ENCODE measurements around the gene LYPD3.
A peak's percentile ranks its signal among the peaks of the same experiment; 100 is the strongest.

The LYPD3 gene

GRCh38 chr19:43468354-43469159, 3.1 kb upstream of the LYPD3 start:
- H3K27me3 ChIP-seq (ENCODE audit: control insufficient read depth, insufficient read depth, low read length): peaks cover 20% of the 10 kb centered on the region
- H3K36me3 ChIP-seq (ENCODE audit: control insufficient read depth, insufficient read depth, low read length): no peaks in the 10 kb centered on the region
- H3K9ac ChIP-seq (ENCODE audit: low read depth, low read length): no peak overlapping the region
- H3K4me1 ChIP-seq (ENCODE audit: control insufficient read depth, insufficient read depth, low read length): peaks cover 5% of the 10 kb centered on the region
- H3K9me3 ChIP-seq (ENCODE audit: control insufficient read depth, insufficient read depth, low read length): no peaks in the 10 kb centered on the region
- H3K4me3 ChIP-seq (ENCODE audit: low read depth, low read length): no peak overlapping the region

- peaks cover 17% of the 10 kb centered on the region for H3K27me3 ChIP-seq (ENCODE audit: control insufficient read depth, insufficient read depth, low read length)
- H3K36me3 ChIP-seq (ENCODE audit: control insufficient read depth, insufficient read depth, low read length): no peaks in the 10 kb centered on the region
- peaks cover 5% of the 10 kb centered on the region for H3K4me1 ChIP-seq (ENCODE audit: control insufficient read depth, insufficient read depth, low read length)
- H3K4me3 ChIP-seq (ENCODE audit: low read depth, low read length): no peak overlapping the region
- H3K9me3 ChIP-seq (ENCODE audit: control insufficient read depth, insufficient read depth, low read length): no peaks in the 10 kb centered on the region
- H3K9ac ChIP-seq (ENCODE audit: low read depth, low read length): no peak overlapping the region
Observed at GRCh38 chr19:43467730-43468129, 2.3 kb upstream of the LYPD3 start.

- Histone ChIP-seq H3K9me3 (ENCODE audit: control insufficient read depth, insufficient read depth, low read length) (no peaks in the 10 kb centered on the region), H3K4me3 (ENCODE audit: low read depth, low read length) (no peak overlapping the region), H3K36me3 (ENCODE audit: control insufficient read depth, insufficient read depth, low read length) (no peaks in the 10 kb centered on the region), H3K4me1 (ENCODE audit: control insufficient read depth, insufficient read depth, low read length) (peaks cover 5% of the 10 kb centered on the region), H3K9ac (ENCODE audit: low read depth, low read length) (no peak overlapping the region), H3K27me3 (ENCODE audit: control insufficient read depth, insufficient read depth, low read length) (peaks cover 17% of the 10 kb centered on the region)
Observed at GRCh38 chr19:43467276-43467675, 1.9 kb upstream of the LYPD3 start.

GRCh38 chr19:43466793-43467192, 1.4 kb upstream of the LYPD3 start:
- no peak overlapping the region for H3K4me3 ChIP-seq (ENCODE audit: low read depth, low read length)
- H3K4me1 ChIP-seq (ENCODE audit: control insufficient read depth, insufficient read depth, low read length): peaks cover 5% of the 10 kb centered on the region
- no peaks in the 10 kb centered on the region for H3K36me3 ChIP-seq (ENCODE audit: control insufficient read depth, insufficient read depth, low read length)
- H3K9ac ChIP-seq (ENCODE audit: low read depth, low read length): no peak overlapping the region
- no peaks in the 10 kb centered on the region for H3K9me3 ChIP-seq (ENCODE audit: control insufficient read depth, insufficient read depth, low read length)
- peaks cover 19% of the 10 kb centered on the region for H3K27me3 ChIP-seq (ENCODE audit: control insufficient read depth, insufficient read depth, low read length)

- Histone ChIP-seq H3K4me1 (ENCODE audit: control insufficient read depth, insufficient read depth, low read length) (peaks cover 5% of the 10 kb centered on the region), H3K9ac (ENCODE audit: low read depth, low read length) (no peak overlapping the region), H3K9me3 (ENCODE audit: control insufficient read depth, insufficient read depth, low read length) (no peaks in the 10 kb centered on the region)
Observed at GRCh38 chr19:43464134-43464775, 1.2 kb downstream of the LYPD3 start.

GRCh38 chr19:43463381-43464133, 1.9 kb downstream of the LYPD3 start:
- H3K27me3 ChIP-seq (ENCODE audit: control insufficient read depth, insufficient read depth, low read length): peaks cover 19% of the 10 kb centered on the region
- no peaks in the 10 kb centered on the region for H3K9me3 ChIP-seq (ENCODE audit: control insufficient read depth, insufficient read depth, low read length)
- H3K4me3 ChIP-seq (ENCODE audit: low read depth, low read length): peak overlapping the region; percentile 94
- peaks cover 6% of the 10 kb centered on the region for H3K36me3 ChIP-seq (ENCODE audit: control insufficient read depth, insufficient read depth, low read length)
- H3K9ac ChIP-seq (ENCODE audit: low read depth, low read length): no peak overlapping the region
- H3K4me1 ChIP-seq (ENCODE audit: control insufficient read depth, insufficient read depth, low read length): peaks cover 5% of the 10 kb centered on the region

More at GRCh38 chr19:43464134-43464775, 1.2 kb downstream of the LYPD3 start:
- Histone ChIP-seq H3K27me3 (ENCODE audit: control insufficient read depth, insufficient read depth, low read length) (peaks cover 19% of the 10 kb centered on the region), H3K4me3 (ENCODE audit: low read depth, low read length) (peak overlapping the region; percentile 88), H3K36me3 (ENCODE audit: control insufficient read depth, insufficient read depth, low read length) (peaks cover 6% of the 10 kb centered on the region)

- Histone ChIP-seq H3K4me3 (ENCODE audit: low read depth, low read length) (peak overlapping the region; percentile 94), H3K36me3 (ENCODE audit: control insufficient read depth, insufficient read depth, low read length) (peaks cover 6% of the 10 kb centered on the region), H3K9me3 (ENCODE audit: control insufficient read depth, insufficient read depth, low read length) (no peaks in the 10 kb centered on the region), H3K4me1 (ENCODE audit: control insufficient read depth, insufficient read depth, low read length) (peaks cover 5% of the 10 kb centered on the region), H3K9ac (ENCODE audit: low read depth, low read length) (peak overlapping the region; percentile 89), H3K27me3 (ENCODE audit: control insufficient read depth, insufficient read depth, low read length) (peaks cover 19% of the 10 kb centered on the region)
Observed at GRCh38 chr19:43462785-43463380, 2.5 kb downstream of the LYPD3 start.

GRCh38 chr19:43462383-43462782, 3.0 kb downstream of the LYPD3 start:
- H3K4me3 ChIP-seq (ENCODE audit: low read depth, low read length): peak overlapping the region; percentile 94
- H3K9me3 ChIP-seq (ENCODE audit: control insufficient read depth, insufficient read depth, low read length): no peaks in the 10 kb centered on the region
- peaks cover 19% of the 10 kb centered on the region for H3K27me3 ChIP-seq (ENCODE audit: control insufficient read depth, insufficient read depth, low read length)
- no peak overlapping the region for H3K9ac ChIP-seq (ENCODE audit: low read depth, low read length)
- peaks cover 5% of the 10 kb centered on the region for H3K4me1 ChIP-seq (ENCODE audit: control insufficient read depth, insufficient read depth, low read length)
- peaks cover 6% of the 10 kb centered on the region for H3K36me3 ChIP-seq (ENCODE audit: control insufficient read depth, insufficient read depth, low read length)

GRCh38 chr19:43461303-43461702, 4.1 kb downstream of the LYPD3 start:
- H3K4me1 ChIP-seq (ENCODE audit: control insufficient read depth, insufficient read depth, low read length): peaks cover 5% of the 10 kb centered on the region
- H3K9ac ChIP-seq (ENCODE audit: low read depth, low read length): no peak overlapping the region
- peaks cover 19% of the 10 kb centered on the region for H3K27me3 ChIP-seq (ENCODE audit: control insufficient read depth, insufficient read depth, low read length)
- no peaks in the 10 kb centered on the region for H3K9me3 ChIP-seq (ENCODE audit: control insufficient read depth, insufficient read depth, low read length)
- H3K36me3 ChIP-seq (ENCODE audit: control insufficient read depth, insufficient read depth, low read length): peaks cover 6% of the 10 kb centered on the region
- H3K4me3 ChIP-seq (ENCODE audit: low read depth, low read length): no peak overlapping the region

GRCh38 chr19:43460362-43461016, 4.9 kb downstream of the LYPD3 start:
- peaks cover 5% of the 10 kb centered on the region for H3K4me1 ChIP-seq (ENCODE audit: control insufficient read depth, insufficient read depth, low read length)
- no peaks in the 10 kb centered on the region for H3K9me3 ChIP-seq (ENCODE audit: control insufficient read depth, insufficient read depth, low read length)
- no peak overlapping the region for H3K9ac ChIP-seq (ENCODE audit: low read depth, low read length)
- peaks cover 6% of the 10 kb centered on the region for H3K36me3 ChIP-seq (ENCODE audit: control insufficient read depth, insufficient read depth, low read length)
- peaks cover 11% of the 10 kb centered on the region for H3K27me3 ChIP-seq (ENCODE audit: control insufficient read depth, insufficient read depth, low read length)
- H3K4me3 ChIP-seq (ENCODE audit: low read depth, low read length): no peak overlapping the region

- Histone ChIP-seq H3K4me1 (ENCODE audit: control insufficient read depth, insufficient read depth, low read length) (no peaks in the 10 kb centered on the region), H3K36me3 (ENCODE audit: control insufficient read depth, insufficient read depth, low read length) (peaks cover 6% of the 10 kb centered on the region)
Observed at GRCh38 chr19:43457809-43458208, 7.6 kb downstream of the LYPD3 start.

More at GRCh38 chr19:43457809-43458208, 7.6 kb downstream of the LYPD3 start:
- H3K9ac ChIP-seq (ENCODE audit: low read depth, low read length): no peak overlapping the region
- H3K4me3 ChIP-seq (ENCODE audit: low read depth, low read length): no peak overlapping the region
- no peaks in the 10 kb centered on the region for H3K9me3 ChIP-seq (ENCODE audit: control insufficient read depth, insufficient read depth, low read length)
- H3K27me3 ChIP-seq (ENCODE audit: control insufficient read depth, insufficient read depth, low read length): peaks cover 2% of the 10 kb centered on the region

All from iPS-15b (cell line).